H1 (cell line): ENCODE measurements around the gene ARHGEF12. TPM values are rescaled to one million over a fixed set of nuclear protein-coding genes. Genes with fewer than 3 reads are reported as not detected.

Experiments
- CTCF ChIA-PET: fragments of 300-600 bp; sonication (Branson Sonifier 250); formaldehyde crosslinking; loops from one replicate; lab custom pipeline; 2021; ENCODE audit not compliant: partially characterized antibody; lab: Charles Lee
- POLR2A ChIA-PET: fragments of 300-600 bp; sonication (Branson Sonifier 250); formaldehyde crosslinking; loops from one replicate; lab custom pipeline; 2021; ENCODE audit warnings: inconsistent platforms; ENCODE audit not compliant: partially characterized antibody; lab: Charles Lee
- DNase-seq, 2 experiments: peaks; one replicate each; pipeline versions ENCODE4 v3.0.0 to v3.0.0-alpha.2; 2010 to 2022; ENCODE audit warnings: low spot score in 2 of 2, low read depth in 1 of 2, mixed read lengths in 1 of 2
- FAIRE-seq: peaks from 2 replicates; lab custom pipeline; 2011; peaks lifted over from hg19 to GRCh38; lab: Jason Lieb, UNC
- H2AFZ ChIP-seq: 2 replicates; pipeline ENCODE4 v1.8.1; 2012; ENCODE audit warnings: low read length, inconsistent platforms
- H2AK5ac ChIP-seq: 2 replicates; pipeline ENCODE4 v1.6.1; 2013; ENCODE audit warnings: low read depth, low read length
- H2BK120ac ChIP-seq: replicated peaks from 2 replicates; pipeline ENCODE3; 2013; ENCODE audit warnings: low read depth, low read length, inconsistent platforms
- H2BK12ac ChIP-seq: 2 replicates; pipeline ENCODE4 v1.6.1; 2013; ENCODE audit warnings: low read depth, low read length
- H2BK15ac ChIP-seq: 2 replicates; pipeline ENCODE4 v1.6.1; 2013; ENCODE audit warnings: low read length
- H2BK20ac ChIP-seq: 2 replicates; pipeline ENCODE4 v1.6.1; 2013; ENCODE audit warnings: low read length
- H2BK5ac ChIP-seq: 2 replicates; pipeline ENCODE4 v1.6.1; 2013; ENCODE audit warnings: low read depth, low read length
- H3K14ac ChIP-seq: 2 replicates; pipeline ENCODE4 v1.6.1; 2013; ENCODE audit warnings: inconsistent platforms; ENCODE audit not compliant: insufficient read length
- H3K18ac ChIP-seq: 2 replicates; pipeline ENCODE4 v1.6.1; 2013; ENCODE audit warnings: low read length; ENCODE audit errors: extremely low read depth
- H3K23ac ChIP-seq: 2 replicates; pipeline ENCODE4 v1.6.1; 2013; ENCODE audit warnings: inconsistent platforms; ENCODE audit not compliant: insufficient read length
- H3K23me2 ChIP-seq: 2 replicates; pipeline ENCODE4 v1.6.1; 2013; ENCODE audit warnings: low read depth, low read length
- H3K27ac ChIP-seq: 2 replicates; pipeline ENCODE4 v1.6.1; 2011; ENCODE audit warnings: low read depth, low read length, inconsistent platforms
- H3K27me3 ChIP-seq, 4 experiments: replicated peaks in 1 of 4; 1 replicate in 1 of 4; 2 replicates in 3 of 4; pipeline versions ENCODE4 v1.6.1 to v1.8.1; 2011 to 2013; ENCODE audit warnings: low read length in 3 of 4, mild to moderate bottlenecking in 3 of 4, inconsistent platforms in 2 of 4, mixed read lengths in 2 of 4, moderate library complexity in 1 of 4; ENCODE audit not compliant: control insufficient read depth in 3 of 4, insufficient read depth in 3 of 4; ENCODE audit errors: extremely low read depth in 1 of 4
- H3K36me3 ChIP-seq, 4 experiments: 2 replicates each; pipeline versions ENCODE4 v1.6.1 to v1.8.1; 2011 to 2013; ENCODE audit warnings: mild to moderate bottlenecking in 4 of 4, low read length in 3 of 4, moderate library complexity in 2 of 4, control low read depth in 1 of 4, inconsistent platforms in 1 of 4; ENCODE audit not compliant: insufficient read depth in 4 of 4, control insufficient read depth in 2 of 4
- H3K4ac ChIP-seq: replicated peaks from 2 replicates; pipeline ENCODE3; 2013; ENCODE audit warnings: low read length, low read depth, mixed read lengths, inconsistent platforms; ENCODE audit not compliant: insufficient read length
- H3K4me1 ChIP-seq, 4 experiments: replicated peaks in 1 of 4; 1 replicate in 1 of 4; 2 replicates in 3 of 4; pipeline versions ENCODE4 v1.6.1 to v1.8.1; 2011 to 2013; ENCODE audit warnings: low read length in 3 of 4, inconsistent platforms in 2 of 4, mixed read lengths in 1 of 4; ENCODE audit not compliant: insufficient read depth in 4 of 4, control insufficient read depth in 3 of 4
- H3K4me2 ChIP-seq, 2 experiments: 2 replicates each; pipeline versions ENCODE4 v1.6.1 to v1.8.1; 2011 to 2013; ENCODE audit warnings: low read depth in 2 of 2, low read length in 2 of 2, control low read depth in 1 of 2, inconsistent platforms in 1 of 2, mild to moderate bottlenecking in 1 of 2; ENCODE audit not compliant: insufficient read depth in 1 of 2
- H3K4me3 ChIP-seq, 4 experiments: fragments of 200-600, 300-600 bp in 1 of 4; sonication (generic), shearing (Covaris generic), sonication (Bioruptor Twin) in 1 of 4; 2 replicates each; pipeline versions ENCODE4 v1.5.1 to v1.8.1; 2011 to 2016; ENCODE audit warnings: low read length in 4 of 4, low read depth in 3 of 4, control low read depth in 2 of 4, inconsistent platforms in 2 of 4, mild to moderate bottlenecking in 2 of 4, mixed read lengths in 1 of 4, moderate library complexity in 1 of 4; ENCODE audit not compliant: insufficient read depth in 2 of 4; ENCODE audit errors: extremely low read depth in 1 of 4
- H3K56ac ChIP-seq: replicated peaks from 2 replicates; pipeline ENCODE3; 2013; ENCODE audit warnings: low read depth, mild to moderate bottlenecking, mixed read lengths, low read length, inconsistent platforms; ENCODE audit not compliant: insufficient read length
- H3K79me1 ChIP-seq: 2 replicates; pipeline ENCODE4 v1.6.1; 2013; ENCODE audit warnings: low read depth, low read length, control low read depth
- H3K79me2 ChIP-seq, 2 experiments: 2 replicates each; pipeline versions ENCODE4 v1.6.1 to v1.8.1; 2012 to 2013; ENCODE audit warnings: low read length in 2 of 2, mild to moderate bottlenecking in 2 of 2, inconsistent platforms in 1 of 2; ENCODE audit not compliant: insufficient read depth in 2 of 2, control insufficient read depth in 1 of 2
- H3K9ac ChIP-seq, 4 experiments: replicated peaks in 1 of 4; 1 replicate in 1 of 4; 2 replicates in 3 of 4; pipeline versions ENCODE4 v1.6.1 to v1.8.1; 2011 to 2013; ENCODE audit warnings: low read depth in 3 of 4, low read length in 3 of 4, control low read depth in 2 of 4, mild to moderate bottlenecking in 2 of 4, moderate library complexity in 2 of 4, inconsistent platforms in 1 of 4; ENCODE audit errors: extremely low read depth in 1 of 4
- H3K9me3 ChIP-seq, 2 experiments: 2 replicates each; pipeline versions ENCODE4 v1.6.1 to v1.8.1; 2012 to 2013; ENCODE audit warnings: mild to moderate bottlenecking in 2 of 2, moderate library complexity in 2 of 2, control low read depth in 1 of 2, inconsistent platforms in 1 of 2, low read depth in 1 of 2, low read length in 1 of 2, mixed read lengths in 1 of 2; ENCODE audit not compliant: insufficient read depth in 2 of 2
- H4K20me1 ChIP-seq, 2 experiments: replicated peaks in 1 of 2; 2 replicates each; pipeline versions ENCODE3 to v1.8.1; 2011 to 2013; ENCODE audit warnings: inconsistent platforms in 2 of 2, low read length in 2 of 2, mild to moderate bottlenecking in 1 of 2; ENCODE audit not compliant: insufficient read depth in 2 of 2, control insufficient read depth in 1 of 2
- H4K5ac ChIP-seq: 2 replicates; pipeline ENCODE4 v1.6.1; 2013; ENCODE audit warnings: low read length, low read depth, mixed read lengths, inconsistent platforms; ENCODE audit not compliant: insufficient read length
- H4K8ac ChIP-seq: 2 replicates; pipeline ENCODE4 v1.8.0; 2013; ENCODE audit warnings: mild to moderate bottlenecking, moderate library complexity, low read length, inconsistent platforms; ENCODE audit not compliant: insufficient read depth; ENCODE audit errors: extremely low read depth
- H4K91ac ChIP-seq: replicated peaks from 2 replicates; pipeline ENCODE3; 2013; ENCODE audit warnings: low read length, mixed read lengths, inconsistent platforms; ENCODE audit not compliant: insufficient read length
- EGR1 ChIP-seq: IDR thresholded peaks from 2 replicates; pipeline ENCODE4 v1.6.1; 2011; ENCODE audit warnings: low read depth, low read length, borderline replicate concordance
- NANOG ChIP-seq: IDR thresholded peaks from 2 replicates; pipeline ENCODE4 v1.6.1; 2011; ENCODE audit warnings: low read length, low read depth, mild to moderate bottlenecking, inconsistent platforms; ENCODE audit not compliant: insufficient read depth, poor library complexity, severe bottlenecking
- PHF8 ChIP-seq: fragments of 200-600 bp; sonication (generic); conservative IDR thresholded peaks from 2 replicates; pipeline ENCODE4 v1.7.1; 2012; ENCODE audit warnings: low read depth, mild to moderate bottlenecking, inconsistent platforms, low read length, moderate library complexity
- RXRA ChIP-seq: IDR thresholded peaks from 2 replicates; pipeline ENCODE4 v1.6.1; 2011; ENCODE audit warnings: low read depth, mild to moderate bottlenecking, low read length, moderate library complexity; ENCODE audit not compliant: insufficient read depth
- SIN3A ChIP-seq, 2 experiments: IDR thresholded peaks in 1 of 2; conservative IDR thresholded peaks in 1 of 2; 2 replicates each; pipeline ENCODE4 v1.6.1; 2011 to 2012; ENCODE audit warnings: low read length in 2 of 2, improper control_type of control experiment in 1 of 2, low read depth in 1 of 2, mild to moderate bottlenecking in 1 of 2
- SP1 ChIP-seq: IDR thresholded peaks from 2 replicates; pipeline ENCODE4 v1.6.1; 2011; ENCODE audit warnings: low read depth, low read length
- YY1 ChIP-seq: IDR thresholded peaks from 2 replicates; pipeline ENCODE4 v1.6.1; 2011; ENCODE audit warnings: low read depth, mild to moderate bottlenecking, low read length
- WGBS, 2 experiments: shearing (Covaris generic) in 1 of 2; methylation state at CpG; one replicate each; pipeline versions ENCODE4 v1.1.6 to v1.1.7; 2013 to 2015; ENCODE audit warnings: low lambda C conversion rate in 2 of 2, mixed read lengths in 2 of 2, inconsistent platforms in 1 of 2, low coverage in 1 of 2, missing lambda C conversion rate in 1 of 2; ENCODE audit not compliant: insufficient replicate concordance in 2 of 2, insufficient coverage in 1 of 2, insufficient read length in 1 of 2; ENCODE audit errors: extremely low coverage in 1 of 2, missing lambda C conversion rate in 1 of 2; 5-methylcytosine and 5-hydroxymethylcytosine counted together
- polyA plus RNA-seq, 7 experiments: library from polyadenylated mRNA; depleted of rRNA in 3 of 7; stranded (reverse) in 5 of 7; unstranded in 2 of 7; fragments of >200 nt in 5 of 7; fragments of 200-250 nt in 2 of 7; gene quantifications; 1 replicate in 5 of 7; 2 replicates in 1 of 7; 4 replicates in 1 of 7; pipeline versions ENCODE4 v1.2.1 to v1.2.3, GENCODE V29; 2011 to 2013; ENCODE audit warnings: missing spikeins in 2 of 7, mixed read lengths in 2 of 7
- total RNA-seq: library from RNA; stranded (reverse); fragmentation: NEBNext Ultra II Directional; extraction: Animal tissue kit (Norgen Biotek cat#: 25700); gene quantifications from 2 replicates; pipeline ENCODE4 v1.2.1, GENCODE V29; 2021
- TF ChIP-seq, protein P1 (sequence below): IDR thresholded peaks from 2 replicates; pipeline ENCODE4 v1.6.1; 2012; ENCODE audit warnings: low read length, inconsistent platforms

Gene ARHGEF12
- total and polyA plus RNA-seq, 2 of the 8 experiments (the other 6 are each of a cell fraction or from before 2014, with no cell fraction given) = 5.1 to 33.7 TPM

DNA sequence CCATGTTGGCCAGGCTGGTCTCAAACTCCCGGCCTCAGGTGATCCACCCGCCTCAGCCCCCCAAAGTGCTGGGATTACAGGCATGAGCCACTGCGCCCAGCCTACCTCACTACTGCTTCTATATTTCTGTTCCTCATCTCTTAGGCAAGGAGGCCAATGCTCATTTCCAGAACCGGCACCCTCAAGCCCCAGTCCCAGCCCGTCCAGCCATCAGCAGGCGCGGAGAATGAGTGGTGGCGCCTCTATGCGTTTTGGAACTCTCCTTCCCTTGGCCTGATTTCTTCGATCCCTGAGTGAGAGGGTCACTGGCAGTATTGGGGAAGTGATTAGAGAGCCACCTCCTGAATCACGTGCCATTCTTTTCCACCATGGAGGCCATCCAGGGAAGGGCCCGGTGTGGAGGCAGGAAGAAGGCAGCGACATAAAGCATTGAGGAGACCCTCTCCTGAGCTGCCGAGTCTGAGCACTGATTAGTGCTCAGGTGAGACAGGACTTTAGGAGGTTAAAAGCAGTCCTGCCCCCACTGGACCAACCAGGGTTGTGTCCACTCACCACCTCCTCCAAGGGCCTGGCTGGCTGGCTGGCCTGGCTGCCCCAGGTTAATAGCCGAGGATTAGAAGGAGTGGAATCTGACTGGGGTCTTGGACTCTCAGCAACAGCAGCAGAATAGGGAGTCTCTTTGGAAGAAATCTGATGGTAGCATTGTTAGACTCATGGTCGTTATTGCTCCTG lies 184.0 kb downstream of the ARHGEF12 start:
- no peak for FAIRE-seq
- 91% methylated on average over 16 of the region's 16 CpGs; no CpG with 5 or more reads in 1 of the 2 experiments for WGBS, 2 experiments
- CTCF ChIA-PET = interaction anchor here (0.7 to 2.7 kb wide), 5 partner anchors 9 to 140 kb away, joined by 3 to 6 read pairs (median 4); partner anchors contain the start of gene GRIK4
- TF ChIP-seq RXRA (no peak), NANOG (no peak), PHF8 (no peak), YY1 (no peak), SP1 (no peak), SIN3A (conservative IDR thresholded peaks at IDR 0.05 in 1 of 2, IDR thresholded peaks at IDR 0.05 in 1 of 2; ENCODE audit: low read depth in 1 of 2, low read length in 2 of 2) (no peak), EGR1 (no peak)
- TF ChIP-seq, protein P1, sequence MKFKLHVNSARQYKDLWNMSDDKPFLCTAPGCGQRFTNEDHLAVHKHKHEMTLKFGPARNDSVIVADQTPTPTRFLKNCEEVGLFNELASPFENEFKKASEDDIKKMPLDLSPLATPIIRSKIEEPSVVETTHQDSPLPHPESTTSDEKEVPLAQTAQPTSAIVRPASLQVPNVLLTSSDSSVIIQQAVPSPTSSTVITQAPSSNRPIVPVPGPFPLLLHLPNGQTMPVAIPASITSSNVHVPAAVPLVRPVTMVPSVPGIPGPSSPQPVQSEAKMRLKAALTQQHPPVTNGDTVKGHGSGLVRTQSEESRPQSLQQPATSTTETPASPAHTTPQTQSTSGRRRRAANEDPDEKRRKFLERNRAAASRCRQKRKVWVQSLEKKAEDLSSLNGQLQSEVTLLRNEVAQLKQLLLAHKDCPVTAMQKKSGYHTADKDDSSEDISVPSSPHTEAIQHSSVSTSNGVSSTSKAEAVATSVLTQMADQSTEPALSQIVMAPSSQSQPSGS = no peak

More for the DNA sequence above, 184.0 kb downstream of the ARHGEF12 start:
- DNase-seq = no peak
- H3K23me2 ChIP-seq = no peaks in the 10 kb centered on the region
- no peak overlapping the region for H4K5ac ChIP-seq
- H3K56ac ChIP-seq = no peak overlapping the region
- no peaks in the 10 kb centered on the region for H3K79me2 ChIP-seq
- no peak overlapping the region for H2BK20ac ChIP-seq
- H3K4me3 ChIP-seq = no peak overlapping the region
- H3K9ac ChIP-seq = no peak overlapping the region
- no peak overlapping the region for H2BK12ac ChIP-seq
- no peak overlapping the region for H2BK15ac ChIP-seq
- H3K4ac ChIP-seq = no peak overlapping the region
- POLR2A ChIA-PET = no interaction called here
- H3K4me1 ChIP-seq = peaks cover 3 to 27% (median 15%) of the 10 kb centered on the region in 4 experiments
- H3K27me3 ChIP-seq = peaks cover 0 to under 1% (median 0%) of the 10 kb centered on the region in 4 experiments; a peak in 2 of 7 replicates
- no peak overlapping the region for H3K18ac ChIP-seq
- H2AFZ ChIP-seq = no peak overlapping the region
- H4K20me1 ChIP-seq = no peaks in the 10 kb centered on the region
- no peak overlapping the region for H4K8ac ChIP-seq
- H2AK5ac ChIP-seq = no peak overlapping the region
- no peaks in the 10 kb centered on the region for H3K79me1 ChIP-seq
- no peak overlapping the region for H3K14ac ChIP-seq
- H2BK5ac ChIP-seq = no peak overlapping the region
- peak overlapping the region; percentile 64 for H4K91ac ChIP-seq
- H3K27ac ChIP-seq = no peak overlapping the region
- H3K4me2 ChIP-seq = no peak overlapping the region
- no peaks in the 10 kb centered on the region for H3K36me3 ChIP-seq
- H3K9me3 ChIP-seq = no peaks in the 10 kb centered on the region
- no peak overlapping the region for H2BK120ac ChIP-seq
- H3K23ac ChIP-seq = no peak overlapping the region
